Stimulated activated CD4-positive, alpha-beta T cell treated with anti-CD3 and anti-CD28 coated beads, Interleukin-12 subunit alpha, Interleukin-12 subunit beta, amount 100 ng/mL, for 4 hours (primary cell): Measurements from ENCODE around the gene SEC22A.

ENCODE experiments used
- DNase-seq: peaks from one replicate; pipeline ENCODE4 v3.0.0-alpha.2; 2020

SEC22A gene

GRCh38 chr3:123311201-123311600 is 109.5 kb downstream of the SEC22A start:
- no peak for DNase-seq

- no peak for DNase-seq
Measured at GRCh38 chr3:123312331-123313265, 110.9 kb downstream of the SEC22A start.

GRCh38 chr3:123313889-123314288 is 112.1 kb downstream of the SEC22A start:
- DNase-seq = no peak

- no peak for DNase-seq
Measured at GRCh38 chr3:123314359-123315270, 112.9 kb downstream of the SEC22A start.

- no peak for DNase-seq
Measured at GRCh38 chr3:123315271-123315595, 113.5 kb downstream of the SEC22A start.

GRCh38 chr3:123317716-123318115 is 116.0 kb downstream of the SEC22A start:
- DNase-seq = no peak

- DNase-seq = no peak
Measured at GRCh38 chr3:123318374-123318773, 116.6 kb downstream of the SEC22A start.

GRCh38 chr3:123319760-123320159 is 118.0 kb downstream of the SEC22A start:
- no peak for DNase-seq

- DNase-seq = no peak
Measured at GRCh38 chr3:123320221-123320620, 118.5 kb downstream of the SEC22A start.

- DNase-seq = no peak
Measured at GRCh38 chr3:123321806-123322205, 120.1 kb downstream of the SEC22A start.

GRCh38 chr3:123322866-123323265 is 121.1 kb downstream of the SEC22A start:
- no peak for DNase-seq
